H1 (cell line): ENCODE data around the gene TK2. TPM values are rescaled to one million over a fixed set of nuclear protein-coding genes. Genes with fewer than 3 reads are reported as not detected.

Source experiments
- CTCF ChIA-PET: fragments of 300-600 bp; sonication (Branson Sonifier 250); formaldehyde crosslinking; loops from one replicate; lab custom pipeline; 2021; ENCODE audit not compliant: partially characterized antibody; lab: Charles Lee
- POLR2A ChIA-PET: fragments of 300-600 bp; sonication (Branson Sonifier 250); formaldehyde crosslinking; loops from one replicate; lab custom pipeline; 2021; ENCODE audit warnings: inconsistent platforms; ENCODE audit not compliant: partially characterized antibody; lab: Charles Lee
- DNase-seq, 2 experiments: peaks; one replicate each; pipeline versions ENCODE4 v3.0.0 to v3.0.0-alpha.2; 2010 to 2022; ENCODE audit warnings: low spot score in 2 of 2, low read depth in 1 of 2, mixed read lengths in 1 of 2
- FAIRE-seq: peaks from 2 replicates; lab custom pipeline; 2011; peaks lifted over from hg19 to GRCh38; lab: Jason Lieb, UNC
- H2AFZ ChIP-seq: 2 replicates; pipeline ENCODE4 v1.8.1; 2012; ENCODE audit warnings: low read length, inconsistent platforms
- H2AK5ac ChIP-seq: 2 replicates; pipeline ENCODE4 v1.6.1; 2013; ENCODE audit warnings: low read depth, low read length
- H2BK120ac ChIP-seq: replicated peaks from 2 replicates; pipeline ENCODE3; 2013; ENCODE audit warnings: low read depth, low read length, inconsistent platforms
- H2BK12ac ChIP-seq: 2 replicates; pipeline ENCODE4 v1.6.1; 2013; ENCODE audit warnings: low read depth, low read length
- H2BK15ac ChIP-seq: 2 replicates; pipeline ENCODE4 v1.6.1; 2013; ENCODE audit warnings: low read length
- H2BK20ac ChIP-seq: 2 replicates; pipeline ENCODE4 v1.6.1; 2013; ENCODE audit warnings: low read length
- H2BK5ac ChIP-seq: 2 replicates; pipeline ENCODE4 v1.6.1; 2013; ENCODE audit warnings: low read depth, low read length
- H3K14ac ChIP-seq: 2 replicates; pipeline ENCODE4 v1.6.1; 2013; ENCODE audit warnings: inconsistent platforms; ENCODE audit not compliant: insufficient read length
- H3K18ac ChIP-seq: 2 replicates; pipeline ENCODE4 v1.6.1; 2013; ENCODE audit warnings: low read length; ENCODE audit errors: extremely low read depth
- H3K23ac ChIP-seq: 2 replicates; pipeline ENCODE4 v1.6.1; 2013; ENCODE audit warnings: inconsistent platforms; ENCODE audit not compliant: insufficient read length
- H3K23me2 ChIP-seq: 2 replicates; pipeline ENCODE4 v1.6.1; 2013; ENCODE audit warnings: low read depth, low read length
- H3K27ac ChIP-seq: 2 replicates; pipeline ENCODE4 v1.6.1; 2011; ENCODE audit warnings: low read depth, low read length, inconsistent platforms
- H3K27me3 ChIP-seq, 4 experiments: replicated peaks in 1 of 4; 1 replicate in 1 of 4; 2 replicates in 3 of 4; pipeline versions ENCODE4 v1.6.1 to v1.8.1; 2011 to 2013; ENCODE audit warnings: low read length in 3 of 4, mild to moderate bottlenecking in 3 of 4, inconsistent platforms in 2 of 4, mixed read lengths in 2 of 4, moderate library complexity in 1 of 4; ENCODE audit not compliant: control insufficient read depth in 3 of 4, insufficient read depth in 3 of 4; ENCODE audit errors: extremely low read depth in 1 of 4
- H3K36me3 ChIP-seq, 4 experiments: 2 replicates each; pipeline versions ENCODE4 v1.6.1 to v1.8.1; 2011 to 2013; ENCODE audit warnings: mild to moderate bottlenecking in 4 of 4, low read length in 3 of 4, moderate library complexity in 2 of 4, control low read depth in 1 of 4, inconsistent platforms in 1 of 4; ENCODE audit not compliant: insufficient read depth in 4 of 4, control insufficient read depth in 2 of 4
- H3K4ac ChIP-seq: replicated peaks from 2 replicates; pipeline ENCODE3; 2013; ENCODE audit warnings: low read length, low read depth, mixed read lengths, inconsistent platforms; ENCODE audit not compliant: insufficient read length
- H3K4me1 ChIP-seq, 4 experiments: replicated peaks in 1 of 4; 1 replicate in 1 of 4; 2 replicates in 3 of 4; pipeline versions ENCODE4 v1.6.1 to v1.8.1; 2011 to 2013; ENCODE audit warnings: low read length in 3 of 4, inconsistent platforms in 2 of 4, mixed read lengths in 1 of 4; ENCODE audit not compliant: insufficient read depth in 4 of 4, control insufficient read depth in 3 of 4
- H3K4me2 ChIP-seq, 2 experiments: 2 replicates each; pipeline versions ENCODE4 v1.6.1 to v1.8.1; 2011 to 2013; ENCODE audit warnings: low read depth in 2 of 2, low read length in 2 of 2, control low read depth in 1 of 2, inconsistent platforms in 1 of 2, mild to moderate bottlenecking in 1 of 2; ENCODE audit not compliant: insufficient read depth in 1 of 2
- H3K4me3 ChIP-seq, 4 experiments: fragments of 200-600, 300-600 bp in 1 of 4; sonication (generic), shearing (Covaris generic), sonication (Bioruptor Twin) in 1 of 4; 2 replicates each; pipeline versions ENCODE4 v1.5.1 to v1.8.1; 2011 to 2016; ENCODE audit warnings: low read length in 4 of 4, low read depth in 3 of 4, control low read depth in 2 of 4, inconsistent platforms in 2 of 4, mild to moderate bottlenecking in 2 of 4, mixed read lengths in 1 of 4, moderate library complexity in 1 of 4; ENCODE audit not compliant: insufficient read depth in 2 of 4; ENCODE audit errors: extremely low read depth in 1 of 4
- H3K56ac ChIP-seq: replicated peaks from 2 replicates; pipeline ENCODE3; 2013; ENCODE audit warnings: low read depth, mild to moderate bottlenecking, mixed read lengths, low read length, inconsistent platforms; ENCODE audit not compliant: insufficient read length
- H3K79me1 ChIP-seq: 2 replicates; pipeline ENCODE4 v1.6.1; 2013; ENCODE audit warnings: low read depth, low read length, control low read depth
- H3K79me2 ChIP-seq, 2 experiments: 2 replicates each; pipeline versions ENCODE4 v1.6.1 to v1.8.1; 2012 to 2013; ENCODE audit warnings: low read length in 2 of 2, mild to moderate bottlenecking in 2 of 2, inconsistent platforms in 1 of 2; ENCODE audit not compliant: insufficient read depth in 2 of 2, control insufficient read depth in 1 of 2
- H3K9ac ChIP-seq, 4 experiments: replicated peaks in 1 of 4; 1 replicate in 1 of 4; 2 replicates in 3 of 4; pipeline versions ENCODE4 v1.6.1 to v1.8.1; 2011 to 2013; ENCODE audit warnings: low read depth in 3 of 4, low read length in 3 of 4, control low read depth in 2 of 4, mild to moderate bottlenecking in 2 of 4, moderate library complexity in 2 of 4, inconsistent platforms in 1 of 4; ENCODE audit errors: extremely low read depth in 1 of 4
- H3K9me3 ChIP-seq, 2 experiments: 2 replicates each; pipeline versions ENCODE4 v1.6.1 to v1.8.1; 2012 to 2013; ENCODE audit warnings: mild to moderate bottlenecking in 2 of 2, moderate library complexity in 2 of 2, control low read depth in 1 of 2, inconsistent platforms in 1 of 2, low read depth in 1 of 2, low read length in 1 of 2, mixed read lengths in 1 of 2; ENCODE audit not compliant: insufficient read depth in 2 of 2
- H4K20me1 ChIP-seq, 2 experiments: replicated peaks in 1 of 2; 2 replicates each; pipeline versions ENCODE3 to v1.8.1; 2011 to 2013; ENCODE audit warnings: inconsistent platforms in 2 of 2, low read length in 2 of 2, mild to moderate bottlenecking in 1 of 2; ENCODE audit not compliant: insufficient read depth in 2 of 2, control insufficient read depth in 1 of 2
- H4K5ac ChIP-seq: 2 replicates; pipeline ENCODE4 v1.6.1; 2013; ENCODE audit warnings: low read length, low read depth, mixed read lengths, inconsistent platforms; ENCODE audit not compliant: insufficient read length
- H4K8ac ChIP-seq: 2 replicates; pipeline ENCODE4 v1.8.0; 2013; ENCODE audit warnings: mild to moderate bottlenecking, moderate library complexity, low read length, inconsistent platforms; ENCODE audit not compliant: insufficient read depth; ENCODE audit errors: extremely low read depth
- H4K91ac ChIP-seq: replicated peaks from 2 replicates; pipeline ENCODE3; 2013; ENCODE audit warnings: low read length, mixed read lengths, inconsistent platforms; ENCODE audit not compliant: insufficient read length
- ASH2L ChIP-seq: fragments of 200-600, 300-600 bp; sonication (generic); IDR thresholded peaks from one replicate; pipeline ENCODE4 v1.7.1; 2017; ENCODE audit warnings: low read length
- CTBP2 ChIP-seq: IDR thresholded peaks from 2 replicates; pipeline ENCODE4 v1.7.0; 2011; ENCODE audit warnings: borderline replicate concordance, mild to moderate bottlenecking, moderate library complexity, mixed read lengths, low read length; ENCODE audit not compliant: insufficient read depth, insufficient read length
- GTF2F1 ChIP-seq: IDR thresholded peaks from 2 replicates; pipeline ENCODE4 v1.6.1; 2012; ENCODE audit warnings: low read depth, low read length, improper control_type of control experiment, borderline replicate concordance
- KDM4A ChIP-seq: IDR thresholded peaks from one replicate; pipeline ENCODE4 v1.7.1; 2012; ENCODE audit warnings: low read depth, mild to moderate bottlenecking, moderate library complexity, low read length, inconsistent platforms; ENCODE audit not compliant: severe bottlenecking
- NANOG ChIP-seq: IDR thresholded peaks from 2 replicates; pipeline ENCODE4 v1.6.1; 2011; ENCODE audit warnings: low read length, low read depth, mild to moderate bottlenecking, inconsistent platforms; ENCODE audit not compliant: insufficient read depth, poor library complexity, severe bottlenecking
- POLR2AphosphoS5 ChIP-seq: IDR thresholded peaks from 2 replicates; pipeline ENCODE4 v1.6.1; 2011; ENCODE audit warnings: low read depth, low read length
- RAD21 ChIP-seq, 2 experiments: IDR thresholded peaks in 1 of 2; conservative IDR thresholded peaks in 1 of 2; 2 replicates each; pipeline ENCODE4 v1.6.1; 2011; ENCODE audit warnings: low read depth in 2 of 2, low read length in 2 of 2, improper control_type of control experiment in 1 of 2, inconsistent platforms in 1 of 2, mild to moderate bottlenecking in 1 of 2, moderate library complexity in 1 of 2
- RFX5 ChIP-seq: IDR thresholded peaks from 2 replicates; pipeline ENCODE4 v1.6.1; 2011; ENCODE audit warnings: low read depth, low read length, improper control_type of control experiment, borderline replicate concordance
- SIRT6 ChIP-seq: IDR thresholded peaks from one replicate; pipeline ENCODE4 v1.7.1; 2012; ENCODE audit warnings: low read length, inconsistent platforms
- TEAD4 ChIP-seq: IDR thresholded peaks from 2 replicates; pipeline ENCODE4 v1.6.1; 2012; ENCODE audit warnings: low read depth, low read length, inconsistent platforms, mixed read lengths
- WGBS, 2 experiments: shearing (Covaris generic) in 1 of 2; methylation state at CpG; one replicate each; pipeline versions ENCODE4 v1.1.6 to v1.1.7; 2013 to 2015; ENCODE audit warnings: low lambda C conversion rate in 2 of 2, mixed read lengths in 2 of 2, inconsistent platforms in 1 of 2, low coverage in 1 of 2, missing lambda C conversion rate in 1 of 2; ENCODE audit not compliant: insufficient replicate concordance in 2 of 2, insufficient coverage in 1 of 2, insufficient read length in 1 of 2; ENCODE audit errors: extremely low coverage in 1 of 2, missing lambda C conversion rate in 1 of 2; 5-methylcytosine and 5-hydroxymethylcytosine counted together
- polyA plus RNA-seq, 7 experiments: library from polyadenylated mRNA; depleted of rRNA in 3 of 7; stranded (reverse) in 5 of 7; unstranded in 2 of 7; fragments of >200 nt in 5 of 7; fragments of 200-250 nt in 2 of 7; gene quantifications; 1 replicate in 5 of 7; 2 replicates in 1 of 7; 4 replicates in 1 of 7; pipeline versions ENCODE4 v1.2.1 to v1.2.3, GENCODE V29; 2011 to 2013; ENCODE audit warnings: missing spikeins in 2 of 7, mixed read lengths in 2 of 7
- total RNA-seq: library from RNA; stranded (reverse); fragmentation: NEBNext Ultra II Directional; extraction: Animal tissue kit (Norgen Biotek cat#: 25700); gene quantifications from 2 replicates; pipeline ENCODE4 v1.2.1, GENCODE V29; 2021
- TF ChIP-seq, protein P1 (sequence below): IDR thresholded peaks from 2 replicates; pipeline ENCODE4 v1.6.1; 2012; ENCODE audit warnings: inconsistent platforms

TK2 gene
- total and polyA plus RNA-seq, 2 of the 8 experiments (the other 6 are each of a cell fraction or from before 2014, with no cell fraction given) = 2.7 to 3.6 TPM

DNA sequence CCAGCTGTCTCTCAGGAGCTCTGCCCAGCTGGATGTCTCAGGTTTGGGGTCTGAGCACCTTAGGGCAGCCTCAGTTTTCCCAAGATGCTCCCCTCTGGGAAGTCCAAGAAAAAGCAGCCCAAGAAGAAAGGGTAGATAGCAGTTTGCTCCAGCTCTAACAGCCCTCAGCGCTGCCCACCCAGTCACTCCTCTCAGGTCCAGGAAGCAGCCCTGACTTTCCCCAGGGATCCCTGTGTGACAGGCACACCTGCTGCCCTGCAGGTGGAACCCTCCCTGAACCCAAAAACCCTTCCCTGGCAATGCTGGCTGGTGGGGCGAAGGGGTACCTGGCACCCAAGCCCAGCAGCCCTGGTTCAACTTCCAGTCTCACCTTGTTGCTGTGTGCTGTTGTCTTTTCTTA lies 74.7 kb downstream of the TK2 start:
- Histone ChIP-seq H3K23ac (no peak overlapping the region), H2BK120ac (no peak overlapping the region), H3K23me2 (peaks cover under 1% of the 10 kb centered on the region; the same call in 1 of the 2 replicates), H2BK15ac (no peak overlapping the region), H3K4me1 (peaks cover 0 to 7% (median 2%) of the 10 kb centered on the region in 4 experiments; a peak in 4 of 7 replicates), H3K79me1 (no peaks in the 10 kb centered on the region), H2AFZ (no peak overlapping the region), H4K91ac (no peak overlapping the region), H3K18ac (no peak overlapping the region), H2BK5ac (no peak overlapping the region), H3K27me3 (peaks cover 0 to 3% (median 0%) of the 10 kb centered on the region in 4 experiments; a peak in 1 of 7 replicates), H3K36me3 (no peaks in the 10 kb centered on the region), H3K9ac (no peak overlapping the region), H2AK5ac (no peak overlapping the region), H2BK12ac (no peak overlapping the region), H3K14ac (no peak overlapping the region), H3K4ac (no peak overlapping the region), H3K9me3 (no peaks in the 10 kb centered on the region), H3K27ac (no peak overlapping the region), H3K4me3 (no peak overlapping the region), H3K56ac (no peak overlapping the region), H4K20me1 (no peaks in the 10 kb centered on the region), H3K79me2 (no peaks in the 10 kb centered on the region), H4K8ac (no peak overlapping the region), H2BK20ac (no peak overlapping the region), H4K5ac (no peak overlapping the region), H3K4me2 (no peak overlapping the region)
- no peak for DNase-seq
- POLR2A ChIA-PET = interaction anchor here (0.8 kb wide), 1 partner anchor 45 kb away, joined by 3 read pairs; no protein-coding TSS in a partner anchor
- CTCF ChIA-PET = interaction anchor here (0.5 to 15.3 kb wide), 20 partner anchors 9 to 1366 kb away, joined by 3 to 226 read pairs (median 5); partner anchors contain the start of genes BEAN1 and CMTM2
- 81% methylated on average over 2 of the region's 2 CpGs; no CpG with 5 or more reads in 1 of the 2 experiments for WGBS, 2 experiments
- FAIRE-seq = no peak
- TF ChIP-seq SIRT6 (no peak), TEAD4 (no peak), KDM4A (no peak), RFX5 (no peak), GTF2F1 (no peak), RAD21 (IDR thresholded peaks at IDR 0.05 in 1 of 2, conservative IDR thresholded peaks at IDR 0.05 in 1 of 2; ENCODE audit: low read depth in 2 of 2, low read length in 2 of 2) (no peak), ASH2L (no peak), NANOG (no peak), POLR2AphosphoS5 (no peak), CTBP2 (no peak)
- TF ChIP-seq, protein P1, sequence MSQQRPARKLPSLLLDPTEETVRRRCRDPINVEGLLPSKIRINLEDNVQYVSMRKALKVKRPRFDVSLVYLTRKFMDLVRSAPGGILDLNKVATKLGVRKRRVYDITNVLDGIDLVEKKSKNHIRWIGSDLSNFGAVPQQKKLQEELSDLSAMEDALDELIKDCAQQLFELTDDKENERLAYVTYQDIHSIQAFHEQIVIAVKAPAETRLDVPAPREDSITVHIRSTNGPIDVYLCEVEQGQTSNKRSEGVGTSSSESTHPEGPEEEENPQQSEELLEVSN = no peak
